Thyroid gland (tissue), 4 donors: Measurements from ENCODE around the gene RGS5. TPM values are rescaled to one million over a fixed set of nuclear protein-coding genes. Genes with fewer than 3 reads are reported as not detected.

Experiments used
- DNase-seq, 2 donors: peaks; one replicate each; pipeline ENCODE4 v3.0.0-alpha.2; 2019
- H3K27ac ChIP-seq, 3 donors: fragments of 200-600 bp; sonication (generic); 1 replicate in 2 of 3; 2 replicates in 1 of 3; pipeline ENCODE4 v1.5.1; 2016 to 2019; ENCODE audit warnings: mild to moderate bottlenecking in 1 of 3, moderate library complexity in 1 of 3
- H3K27me3 ChIP-seq: fragments of 200-600 bp; sonication (generic); one replicate; pipeline ENCODE4 v1.5.1; 2019
- H3K36me3 ChIP-seq, 2 donors: fragments of 200-600 bp; sonication (generic); one replicate each; pipeline ENCODE4 v1.5.1; 2016 to 2019
- H3K4me1 ChIP-seq, 2 donors: fragments of 200-600 bp; sonication (generic); one replicate each; pipeline ENCODE4 v1.5.1; 2017 to 2019
- H3K4me3 ChIP-seq, 3 donors: fragments of 200-600 bp; sonication (generic); replicated peaks in 1 of 3; 1 replicate in 2 of 3; 2 replicates in 1 of 3; pipeline ENCODE4 v1.5.1; 2016; ENCODE audit warnings: mild to moderate bottlenecking in 1 of 3
- H3K9me3 ChIP-seq: fragments of 200-600 bp; sonication (generic); one replicate; pipeline ENCODE4 v1.5.1; 2017
- POLR2A ChIP-seq, 2 donors: fragments of 450-650 bp; IDR thresholded peaks; one replicate each; pipeline ENCODE4 v1.6.1; 2017; ENCODE audit warnings: antibody characterized with exemption in 2 of 2, mild to moderate bottlenecking in 2 of 2, moderate library complexity in 1 of 2
- WGBS, 2 donors: methylation state at CpG; one replicate each; pipeline ENCODE4 v1.1.5; 2017; 5-methylcytosine and 5-hydroxymethylcytosine counted together
- intact Hi-C: fragments of 100-400 bp; cut with DNase I; formaldehyde crosslinking; loops from one replicate; pipeline ENCODE4 v1.15.1; 2023
- total RNA-seq, 4 donors: library from RNA; depleted of rRNA; stranded (reverse); fragments of >200 nt; gene quantifications; one replicate each; pipeline ENCODE4 v1.2.3, GENCODE V29; 2016
- TF ChIP-seq, protein P1 (sequence below), 6 experiments: fragments of 200-600 bp in 3 of 6; fragments of 450-650 bp in 3 of 6; sonication (generic) in 3 of 6; IDR thresholded peaks; one replicate each; pipeline ENCODE4 v1.5.1; 2016 to 2019; ENCODE audit warnings: antibody characterized with exemption in 6 of 6, mild to moderate bottlenecking in 2 of 6, inconsistent platforms in 1 of 6, moderate library complexity in 1 of 6

Gene RGS5
- total RNA-seq, 4 donors from 2014 or later: 72.3 to 532 (median 103) TPM

DNA sequence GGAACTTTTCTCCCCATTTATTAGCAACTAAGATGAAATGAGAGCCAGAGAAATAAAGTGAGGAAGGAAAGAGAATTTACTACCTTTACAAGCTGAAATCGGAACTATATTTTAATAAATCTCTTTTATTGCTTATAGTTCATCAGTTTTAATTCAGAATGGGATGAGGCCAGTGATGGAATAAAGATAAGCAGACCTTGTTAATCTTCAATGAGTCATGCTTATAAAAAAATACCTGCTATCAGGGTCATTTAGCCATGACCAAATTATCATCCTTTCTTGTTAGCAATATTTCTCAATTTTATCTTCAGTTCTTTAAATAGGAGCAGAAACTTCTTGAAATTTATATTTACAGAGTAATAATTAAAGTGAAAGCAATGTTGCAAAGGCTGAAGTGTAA is 107.5 kb downstream of the RGS5 start:
- no peak overlapping the region for H3K27ac ChIP-seq
- no peaks in the 10 kb centered on the region for H3K9me3 ChIP-seq
- H3K27me3 ChIP-seq: no peaks in the 10 kb centered on the region
- 89 to 98% methylated on average over 1 of the region's 1 CpG for WGBS, 2 donors
- no peak for TF ChIP-seq POLR2A (IDR thresholded peaks at IDR 0.05)
- TF ChIP-seq, protein P1, sequence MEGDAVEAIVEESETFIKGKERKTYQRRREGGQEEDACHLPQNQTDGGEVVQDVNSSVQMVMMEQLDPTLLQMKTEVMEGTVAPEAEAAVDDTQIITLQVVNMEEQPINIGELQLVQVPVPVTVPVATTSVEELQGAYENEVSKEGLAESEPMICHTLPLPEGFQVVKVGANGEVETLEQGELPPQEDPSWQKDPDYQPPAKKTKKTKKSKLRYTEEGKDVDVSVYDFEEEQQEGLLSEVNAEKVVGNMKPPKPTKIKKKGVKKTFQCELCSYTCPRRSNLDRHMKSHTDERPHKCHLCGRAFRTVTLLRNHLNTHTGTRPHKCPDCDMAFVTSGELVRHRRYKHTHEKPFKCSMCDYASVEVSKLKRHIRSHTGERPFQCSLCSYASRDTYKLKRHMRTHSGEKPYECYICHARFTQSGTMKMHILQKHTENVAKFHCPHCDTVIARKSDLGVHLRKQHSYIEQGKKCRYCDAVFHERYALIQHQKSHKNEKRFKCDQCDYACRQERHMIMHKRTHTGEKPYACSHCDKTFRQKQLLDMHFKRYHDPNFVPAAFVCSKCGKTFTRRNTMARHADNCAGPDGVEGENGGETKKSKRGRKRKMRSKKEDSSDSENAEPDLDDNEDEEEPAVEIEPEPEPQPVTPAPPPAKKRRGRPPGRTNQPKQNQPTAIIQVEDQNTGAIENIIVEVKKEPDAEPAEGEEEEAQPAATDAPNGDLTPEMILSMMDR (IDR thresholded peaks at IDR 0.05): no peak
- H3K4me1 ChIP-seq: no peaks in the 10 kb centered on the region
- H3K4me3 ChIP-seq: no peak overlapping the region
- DNase-seq: no peak
- H3K36me3 ChIP-seq: no peaks in the 10 kb centered on the region
- intact Hi-C loops: no loop called here

DNA sequence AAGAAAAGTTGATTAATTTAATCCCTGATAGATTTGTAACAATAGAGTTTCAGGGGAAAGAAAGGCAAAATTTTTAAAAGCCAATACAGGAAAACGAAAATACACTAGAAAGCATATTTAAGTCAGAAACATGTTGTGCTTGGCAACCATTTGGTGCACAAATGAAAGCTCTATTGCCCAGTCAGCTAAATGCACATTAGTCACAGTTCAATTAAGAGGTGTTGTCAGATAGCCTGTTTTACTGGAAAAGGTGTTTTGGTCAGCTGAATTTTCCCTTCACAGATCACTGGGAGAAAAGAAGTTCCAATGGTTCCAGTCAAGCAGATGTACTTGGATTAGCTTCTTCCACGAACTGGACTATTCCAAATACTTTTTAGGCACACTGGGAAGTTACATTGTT is 108.1 kb downstream of the RGS5 start:
- Histone ChIP-seq H3K9me3 (no peaks in the 10 kb centered on the region), H3K4me1 (no peaks in the 10 kb centered on the region), H3K36me3 (no peaks in the 10 kb centered on the region), H3K27me3 (no peaks in the 10 kb centered on the region), H3K4me3 (no peak overlapping the region), H3K27ac (no peak overlapping the region)
- TF ChIP-seq, protein P1 (IDR thresholded peaks at IDR 0.05): no peak
- TF ChIP-seq POLR2A (IDR thresholded peaks at IDR 0.05): no peak
- WGBS, 2 donors: 64 to 72% methylated on average over 2 of the region's 2 CpGs
- DNase-seq: no peak
- intact Hi-C loops: no loop called here

DNA sequence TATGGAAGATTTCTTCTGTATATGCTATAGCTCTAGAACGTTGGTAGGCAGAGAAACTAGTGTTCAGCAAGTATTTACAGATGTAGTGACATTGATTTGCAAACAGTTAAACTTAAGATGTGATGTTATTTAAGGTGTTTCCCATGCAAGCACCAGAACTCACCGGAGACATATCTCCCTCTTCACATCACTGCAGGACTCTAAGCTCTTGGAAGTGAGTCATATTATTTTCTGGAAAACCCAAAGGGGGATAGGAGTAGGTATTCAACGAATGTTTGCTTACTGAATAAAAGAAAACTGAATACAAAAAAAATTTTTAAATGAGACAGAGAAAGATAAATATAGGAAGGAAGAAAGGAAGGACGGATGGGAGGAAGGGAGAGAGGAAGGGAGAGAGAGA is 108.5 kb downstream of the RGS5 start:
- no peaks in the 10 kb centered on the region for H3K27me3 ChIP-seq
- H3K4me3 ChIP-seq: no peak overlapping the region
- no peaks in the 10 kb centered on the region for H3K9me3 ChIP-seq
- no peaks in the 10 kb centered on the region for H3K36me3 ChIP-seq
- intact Hi-C loops: no loop called here
- H3K4me1 ChIP-seq: no peaks in the 10 kb centered on the region
- WGBS, 2 donors: 63 to 64% methylated on average over 4 of the region's 4 CpGs
- TF ChIP-seq POLR2A (IDR thresholded peaks at IDR 0.05): no peak
- TF ChIP-seq, protein P1 (IDR thresholded peaks at IDR 0.05): no peak
- no peak for DNase-seq
- no peak overlapping the region for H3K27ac ChIP-seq

DNA sequence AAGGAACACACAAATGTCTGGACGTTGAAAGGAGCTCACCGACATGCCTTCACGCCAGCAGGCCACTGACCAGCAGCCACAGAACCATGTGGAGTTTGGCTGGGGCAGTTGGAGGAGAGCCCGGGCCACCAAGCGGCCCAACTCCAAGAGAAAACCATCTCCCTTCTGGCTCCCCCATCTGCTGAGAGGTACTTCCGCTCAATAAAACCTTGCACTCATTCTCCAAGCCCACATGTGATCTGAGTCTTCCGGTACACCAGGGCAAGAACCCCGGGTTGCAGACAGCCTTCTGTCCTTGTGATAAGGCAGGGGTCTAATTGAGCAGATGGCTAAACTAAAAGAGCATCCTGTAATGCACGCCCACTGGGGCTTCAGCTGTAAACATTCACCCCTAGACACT is 109.1 kb downstream of the RGS5 start:
- WGBS, 2 donors: 80 to 91% methylated on average over 9 of the region's 9 CpGs
- no peak overlapping the region for H3K27ac ChIP-seq
- intact Hi-C loops: no loop called here

DNA sequence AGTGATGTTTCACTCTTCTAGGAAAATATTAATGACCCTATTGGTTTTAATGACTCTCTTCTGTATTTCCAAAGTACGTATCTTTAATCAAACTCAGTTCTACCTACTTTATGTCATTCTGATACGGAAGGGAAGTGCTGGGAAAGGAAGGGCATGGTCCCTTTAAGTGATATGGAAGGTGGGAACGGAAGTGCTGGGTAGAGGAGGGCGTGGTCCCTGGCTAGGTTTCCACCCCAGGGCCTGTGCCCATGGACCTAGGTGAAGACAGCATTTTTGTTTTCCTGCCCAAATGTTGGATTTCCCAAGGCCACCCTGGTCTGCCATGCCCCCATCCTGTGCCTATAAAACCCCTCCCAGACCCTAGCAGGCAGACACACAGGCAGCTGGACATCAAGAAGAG is 109.5 kb downstream of the RGS5 start:
- Histone ChIP-seq H3K4me3 (no peak overlapping the region), H3K27ac (no peak overlapping the region), H3K27me3 (no peaks in the 10 kb centered on the region), H3K36me3 (no peaks in the 10 kb centered on the region), H3K9me3 (no peaks in the 10 kb centered on the region), H3K4me1 (no peaks in the 10 kb centered on the region)
- DNase-seq: no peak
- TF ChIP-seq POLR2A (IDR thresholded peaks at IDR 0.05): no peak
- TF ChIP-seq, protein P1 (IDR thresholded peaks at IDR 0.05): no peak
- intact Hi-C loops: no loop called here
- 73 to 76% methylated on average over 4 of the region's 4 CpGs for WGBS, 2 donors

More for the DNA sequence above, 109.1 kb downstream of the RGS5 start:
- TF ChIP-seq, protein P1 (IDR thresholded peaks at IDR 0.05): no peak
- TF ChIP-seq POLR2A (IDR thresholded peaks at IDR 0.05): no peak
- DNase-seq: no peak
- Histone ChIP-seq H3K27me3 (no peaks in the 10 kb centered on the region), H3K4me3 (no peak overlapping the region), H3K9me3 (no peaks in the 10 kb centered on the region), H3K36me3 (no peaks in the 10 kb centered on the region), H3K4me1 (no peaks in the 10 kb centered on the region)

Other genes with a start within 250 kb of the RGS5 start
- gene RGS4, start 133.6 kb downstream of the RGS5 start, total RNA-seq: 10 to 100 TPM in 1 of 4 donors, 1 to 10 TPM in 3; 1.8 to 10.5 (median 3.7) TPM
- 1 to 10 TPM in 1 of 4 donors, under 1 TPM in 1, not detected in 2; 0.44 to 2.2 TPM for gene NUF2, start 119.0 kb upstream of the RGS5 start, total RNA-seq